GM18508 (cell line): ENCODE data around the gene DNMT3A.
"Not testable (repeated sequence)": the region's sequence is repeated elsewhere in the genome, so short reads cannot be mapped to it uniquely, and the experiment has no call there.

ENCODE experiments used
- ATAC-seq: cut with Tn5 transposase; IDR thresholded peaks from one replicate; pipeline ENCODE4 v1.9.1; 2021; ENCODE audit warnings: moderate number of reproducible peaks; ENCODE audit not compliant: insufficient read depth, unreplicated experiment

Gene DNMT3A

DNA sequence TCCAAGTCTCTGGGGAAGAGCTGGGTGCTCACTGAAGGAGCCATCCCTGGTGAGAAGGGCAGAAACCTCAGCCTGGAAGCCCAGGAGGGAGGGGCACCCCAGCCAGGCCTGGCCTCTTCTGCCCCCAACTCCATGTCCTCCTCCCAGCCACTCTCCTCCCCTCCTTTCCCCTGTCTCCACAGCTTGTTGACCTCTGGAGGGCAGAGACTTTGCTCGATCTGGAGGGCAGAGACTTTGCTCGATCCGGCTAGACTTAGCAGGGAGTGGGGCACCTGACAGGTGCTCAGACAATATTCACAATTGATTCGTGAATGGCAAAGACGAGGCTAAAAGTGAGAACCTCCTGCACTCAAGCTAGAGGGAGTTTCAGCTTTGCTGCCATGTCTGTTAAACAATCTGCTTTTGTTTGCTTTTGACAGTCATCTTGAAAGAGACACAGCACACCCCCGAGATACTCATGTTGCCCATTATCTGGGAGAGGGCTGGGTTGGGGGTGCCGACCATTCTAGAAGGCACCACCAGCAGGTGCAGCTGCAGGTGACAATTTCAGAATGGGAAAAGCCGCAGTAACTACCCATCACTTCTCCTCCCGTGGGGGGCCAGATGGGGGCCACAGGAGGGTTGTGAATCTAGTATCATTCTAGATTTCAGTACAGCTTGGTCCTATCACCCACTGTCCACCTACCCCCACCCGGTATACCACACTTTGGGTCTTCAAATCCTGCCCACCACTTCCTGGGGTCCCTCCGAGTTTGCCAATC lies 54.8 kb downstream of the DNMT3A start:
- ATAC-seq = no peak

DNA sequence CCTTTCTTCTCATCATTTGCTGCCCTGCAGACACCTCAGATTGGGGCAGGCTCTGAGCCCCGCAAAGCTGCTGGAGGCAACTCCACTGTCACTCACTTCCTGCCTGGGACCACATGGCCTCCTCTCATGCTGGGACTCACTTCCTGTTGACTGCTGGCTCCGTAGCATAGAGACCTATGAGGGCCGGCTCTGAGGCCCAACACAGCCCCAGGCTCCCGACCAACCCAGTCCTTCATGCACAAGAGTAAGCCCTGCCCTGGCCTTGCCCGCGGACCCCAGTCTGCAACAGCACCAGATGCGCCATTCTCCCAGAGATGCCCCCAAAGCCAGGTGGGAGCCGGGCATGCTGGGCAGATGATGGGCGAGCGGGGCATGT lies 55.7 kb downstream of the DNMT3A start:
- no peak for ATAC-seq

- no peak for ATAC-seq
Observed at GRCh38 chr2:25285265-25286024, 56.3 kb downstream of the DNMT3A start.

GRCh38 chr2:25284756-25285155 lies 57.0 kb downstream of the DNMT3A start:
- ATAC-seq = no peak

DNA sequence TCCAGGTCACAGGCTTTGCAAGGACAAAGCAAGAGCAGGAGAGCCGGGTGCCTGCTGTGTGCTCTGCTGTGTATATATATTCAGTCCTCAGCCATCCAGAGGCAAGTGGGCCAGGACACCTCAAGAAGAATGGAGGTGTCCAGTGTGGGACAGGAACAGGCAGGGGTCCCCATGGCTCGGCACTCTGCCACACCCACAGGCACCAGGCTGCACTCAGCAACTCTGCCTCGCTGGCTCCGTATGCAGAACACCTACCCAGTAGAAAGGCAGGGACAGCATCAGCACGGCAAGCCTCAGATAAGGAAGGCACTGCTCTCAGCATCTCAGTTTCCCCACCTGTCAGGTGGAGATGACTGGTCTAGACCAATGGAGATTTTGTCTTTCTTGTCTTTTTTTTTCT lies 57.8 kb downstream of the DNMT3A start:
- no peak for ATAC-seq

- ATAC-seq = no peak
Observed at GRCh38 chr2:25281941-25282340, 59.8 kb downstream of the DNMT3A start.

GRCh38 chr2:25281522-25281921 lies 60.2 kb downstream of the DNMT3A start:
- ATAC-seq = no peak

- ATAC-seq = no peak
Observed at GRCh38 chr2:25280051-25280687, 61.6 kb downstream of the DNMT3A start.

- ATAC-seq = peak; percentile 66
Observed at GRCh38 chr2:25279091-25279651, 62.6 kb downstream of the DNMT3A start.

DNA sequence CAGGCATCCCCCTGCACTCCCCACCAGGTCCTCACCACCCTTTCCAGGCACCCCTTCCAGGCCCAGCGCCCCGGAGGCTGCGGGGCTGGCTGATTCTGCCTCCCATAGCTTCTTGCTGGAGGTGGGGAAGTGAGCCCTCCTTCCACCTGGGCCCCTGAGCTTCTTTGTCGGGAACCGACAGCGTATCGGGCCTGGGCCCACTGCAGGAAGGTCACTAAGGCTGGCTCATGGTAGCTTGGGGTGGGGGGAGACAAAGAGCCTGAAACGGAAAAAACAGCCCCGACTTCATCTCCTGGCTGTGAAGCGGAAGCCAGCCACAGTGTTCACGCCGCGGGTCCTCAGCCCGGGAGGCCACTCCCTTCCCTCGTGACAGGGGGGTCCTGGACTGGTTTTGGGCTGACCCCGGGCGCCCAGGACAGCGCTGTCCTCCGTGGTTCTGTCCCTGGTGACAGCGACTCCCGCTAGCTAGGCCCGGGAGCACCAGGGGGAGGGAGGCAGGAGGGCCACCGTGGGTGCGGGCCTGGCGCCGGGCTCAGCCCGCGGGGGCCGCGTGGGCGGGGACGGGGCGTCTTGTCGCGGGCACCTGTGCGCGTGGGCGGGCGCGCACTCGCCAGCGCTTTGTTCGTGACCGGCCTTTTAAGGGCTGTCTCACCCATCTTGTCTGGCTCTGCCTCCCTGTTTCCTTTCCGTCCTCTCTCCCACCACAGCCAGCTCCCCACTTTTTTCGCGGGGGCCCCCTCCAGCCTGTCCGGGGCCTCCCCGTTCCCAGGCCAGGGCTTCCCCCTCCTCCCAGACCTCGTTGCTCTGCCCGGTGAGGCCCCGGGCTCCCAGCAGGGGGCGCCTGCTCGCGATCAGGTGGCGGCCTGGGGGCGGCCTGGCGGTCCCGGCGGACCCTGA lies 64.9 kb downstream of the DNMT3A start:
- no peak for ATAC-seq

DNA sequence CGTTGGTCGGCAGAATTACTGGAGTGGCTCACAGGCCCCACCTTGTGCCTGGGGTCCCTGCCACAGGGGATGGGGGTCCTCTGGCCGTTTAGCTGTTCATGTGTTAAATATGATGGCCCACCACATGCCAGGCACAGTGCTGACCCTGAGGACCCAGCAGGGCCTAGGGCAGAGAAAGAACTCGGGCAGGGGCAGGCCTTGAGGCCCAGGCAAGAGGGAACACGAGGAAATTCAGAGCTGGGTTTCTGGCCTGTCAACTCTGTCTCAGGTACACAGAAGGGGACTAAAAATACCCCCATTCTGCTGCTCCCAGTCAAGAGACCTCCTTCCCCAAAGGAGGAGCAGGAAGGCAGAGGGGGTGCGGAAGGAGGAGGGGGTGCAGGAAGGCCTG lies 66.2 kb downstream of the DNMT3A start:
- no peak for ATAC-seq

DNA sequence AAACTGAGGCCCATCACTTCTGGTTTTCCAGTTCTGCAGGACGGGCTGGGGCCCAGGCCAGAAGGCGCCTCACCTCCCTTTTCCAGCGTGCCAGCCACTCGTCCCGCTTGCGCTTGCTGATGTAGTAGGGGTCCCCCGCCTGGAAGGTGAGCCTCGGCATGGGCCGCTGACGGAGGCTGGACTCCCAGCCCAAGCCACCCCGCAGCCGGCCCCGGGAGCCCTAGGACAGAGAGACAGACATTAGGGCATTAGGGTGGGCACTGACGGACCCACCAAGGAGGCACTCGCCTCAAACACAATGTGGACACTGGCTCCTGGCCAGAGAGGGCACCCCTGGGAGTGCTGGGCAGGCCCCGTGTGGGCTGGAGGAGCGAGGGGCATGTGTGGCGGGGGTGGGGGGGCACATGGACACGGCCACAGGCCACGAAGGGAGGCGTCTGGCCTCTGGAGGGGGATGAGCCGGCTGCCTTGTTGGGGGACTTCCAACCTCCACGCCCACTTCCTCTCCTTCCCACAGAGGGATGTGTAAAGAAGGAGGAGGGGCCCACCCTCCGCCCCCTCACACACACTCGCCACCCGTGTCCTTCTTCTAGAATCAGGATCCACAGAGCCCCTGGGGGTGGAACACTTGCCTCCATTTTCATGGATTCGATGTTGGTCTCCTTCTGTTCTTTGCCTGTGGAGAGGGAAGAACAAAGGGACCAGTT lies 66.7 kb downstream of the DNMT3A start:
- no peak for ATAC-seq

GRCh38 chr2:25273985-25274535 lies 67.7 kb downstream of the DNMT3A start:
- ATAC-seq = no peak

DNA sequence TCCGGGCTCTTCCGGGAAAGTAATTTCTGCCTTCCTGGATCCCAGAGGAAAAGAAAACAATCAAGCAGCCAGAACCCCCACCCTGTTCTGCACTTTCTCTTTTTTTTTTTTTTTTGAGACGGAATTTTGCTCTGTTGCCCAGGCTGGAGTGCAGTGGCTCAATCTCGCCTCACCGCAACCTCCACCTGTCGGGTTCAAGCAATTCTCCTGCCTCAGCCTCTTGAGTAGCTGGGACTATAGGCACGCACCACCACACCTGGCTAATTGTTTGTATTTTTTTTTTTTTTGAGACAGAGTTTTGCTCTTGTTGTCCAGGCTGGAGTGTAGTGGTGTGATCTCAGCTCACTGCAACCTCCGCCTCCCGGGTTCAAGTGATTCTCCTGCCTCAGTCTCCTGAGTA lies 69.0 kb downstream of the DNMT3A start:
- not testable (repeated sequence) for ATAC-seq

DNA sequence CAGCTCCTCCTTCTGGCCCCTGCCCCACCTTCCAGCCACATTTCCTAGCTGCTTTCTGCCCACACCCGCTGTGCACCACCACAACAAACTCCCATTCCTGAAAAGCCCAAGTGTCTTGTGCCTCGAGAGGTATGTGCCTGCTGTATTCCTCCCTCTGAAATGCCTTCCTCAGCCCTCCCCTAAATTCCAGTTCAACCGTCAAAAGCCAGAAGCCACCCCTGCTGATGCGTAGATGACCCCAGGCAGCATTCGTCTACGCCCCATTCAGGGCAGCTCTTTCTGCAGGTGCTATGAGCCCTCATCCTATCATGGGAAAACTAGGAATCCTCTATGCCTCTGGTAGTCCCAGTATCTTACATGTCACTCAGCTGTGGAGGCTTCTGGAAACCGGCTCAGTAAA lies 71.7 kb downstream of the DNMT3A start:
- no peak for ATAC-seq

- no peak for ATAC-seq
Observed at GRCh38 chr2:25269233-25269632, 72.5 kb downstream of the DNMT3A start.

- no peak for ATAC-seq
Observed at GRCh38 chr2:25268139-25268538, 73.6 kb downstream of the DNMT3A start.

GRCh38 chr2:25266399-25266798 lies 75.3 kb downstream of the DNMT3A start:
- no peak for ATAC-seq

- no peak for ATAC-seq
Observed at GRCh38 chr2:25265802-25266201, 75.9 kb downstream of the DNMT3A start.
